BJ (cell line): ENCODE data around the gene STK25. TPM values are rescaled to one million over a fixed set of nuclear protein-coding genes. Genes with fewer than 3 reads are reported as not detected.

Source experiments
- CTCF ChIA-PET: fragments of 350-600 bp; formaldehyde crosslinking; extraction: SDS; loops from one replicate; lab custom pipeline; 2021; ENCODE audit warnings: antibody characterized with exemption, inconsistent platforms; lab: Yijun Ruan, JAX
- POLR2A ChIA-PET: fragments of 300-600 bp; sonication (Branson Sonifier 250); formaldehyde crosslinking; extraction: SDS; loops from one replicate; lab custom pipeline; 2021; ENCODE audit warnings: antibody characterized with exemption; lab: Charles Lee
- DNase-seq: peaks from one replicate; pipeline ENCODE4 v3.0.0-alpha.2; 2011; ENCODE audit warnings: low read depth
- H3K27me3 ChIP-seq: 2 replicates; pipeline ENCODE4 v1.6.0; 2011; ENCODE audit warnings: low read length; ENCODE audit not compliant: control insufficient read depth, insufficient read depth
- H3K36me3 ChIP-seq: 2 replicates; pipeline ENCODE4 v1.5.1; 2011; ENCODE audit warnings: low read length; ENCODE audit not compliant: control insufficient read depth, insufficient read depth
- H3K4me3 ChIP-seq: 2 replicates; pipeline ENCODE4 v1.5.1; 2011; ENCODE audit warnings: low read depth, mild to moderate bottlenecking, control low read depth, low read length
- CTCF ChIP-seq: IDR thresholded peaks from 2 replicates; pipeline ENCODE4 v1.5.1; 2011; ENCODE audit warnings: low read depth, mild to moderate bottlenecking, control low read depth, inconsistent platforms, low read length, moderate library complexity; ENCODE audit not compliant: insufficient read depth
- polyA plus RNA-seq: library from polyadenylated mRNA; depleted of rRNA; stranded (reverse); fragments of >200 nt; gene quantifications from 2 replicates; pipeline ENCODE4 v1.2.3, GENCODE V29; 2011

The STK25 gene
- polyA plus RNA-seq, 1 experiment = 386 TPM

GRCh38 chr2:241522477-241522876 lies 14.1 kb upstream of the STK25 start:
- no peaks in the 10 kb centered on the region for H3K36me3 ChIP-seq
- CTCF ChIA-PET = no interaction called here
- TF ChIP-seq CTCF = no peak
- no peak overlapping the region for H3K4me3 ChIP-seq
- no peak for DNase-seq
- POLR2A ChIA-PET = no interaction called here
- H3K27me3 ChIP-seq = no peaks in the 10 kb centered on the region; the same call in 1 of the 2 replicates

- H3K4me3 ChIP-seq = no peak overlapping the region
- no peaks in the 10 kb centered on the region for H3K36me3 ChIP-seq
- TF ChIP-seq CTCF = no peak
- no peaks in the 10 kb centered on the region; the same call in 1 of the 2 replicates for H3K27me3 ChIP-seq
- CTCF ChIA-PET = no interaction called here
- POLR2A ChIA-PET = no interaction called here
- DNase-seq = no peak
Measured at GRCh38 chr2:241519669-241520068, 11.3 kb upstream of the STK25 start.

DNA sequence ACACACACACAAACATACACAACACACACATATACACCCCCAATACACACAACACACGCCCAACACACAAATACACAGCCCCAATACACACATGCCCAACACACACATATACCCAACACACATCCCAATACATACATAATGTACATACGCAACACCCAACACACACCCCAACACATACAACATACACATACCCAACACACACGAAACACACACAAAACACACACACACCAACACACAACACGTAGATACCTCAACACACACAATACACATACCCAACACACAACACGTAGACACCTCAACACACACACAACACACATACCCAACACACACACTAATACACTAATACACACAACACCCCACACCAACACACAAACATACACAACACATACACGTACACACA lies 8.9 kb upstream of the STK25 start:
- POLR2A ChIA-PET = no interaction called here
- Histone ChIP-seq H3K27me3 (no peaks in the 10 kb centered on the region; the same call in 1 of the 2 replicates), H3K4me3 (no peak overlapping the region), H3K36me3 (no peaks in the 10 kb centered on the region)
- DNase-seq = no peak
- no peak for TF ChIP-seq CTCF
- CTCF ChIA-PET = no interaction called here

- no peak for DNase-seq
- CTCF ChIA-PET = interaction anchor here (1.0 kb wide), 1 partner anchor 73 kb away, joined by 3 read pairs; no protein-coding TSS in a partner anchor
- POLR2A ChIA-PET = no interaction called here
- TF ChIP-seq CTCF = no peak
- Histone ChIP-seq H3K4me3 (no peak overlapping the region), H3K27me3 (no peaks in the 10 kb centered on the region; the same call in 1 of the 2 replicates), H3K36me3 (no peaks in the 10 kb centered on the region)
Measured at GRCh38 chr2:241516520-241516965, 8.2 kb upstream of the STK25 start.

- 0 out of 2 replicates have a peak, but pooled peaks cover 1% of the 10 kb centered on the region for H3K36me3 ChIP-seq
Measured at GRCh38 chr2:241514986-241515737, 6.8 kb upstream of the STK25 start.

More at GRCh38 chr2:241514986-241515737, 6.8 kb upstream of the STK25 start:
- no peak for DNase-seq
- no peaks in the 10 kb centered on the region for H3K27me3 ChIP-seq
- POLR2A ChIA-PET = no interaction called here
- no peak overlapping the region for H3K4me3 ChIP-seq
- TF ChIP-seq CTCF = no peak
- CTCF ChIA-PET = no interaction called here
